ENCODE measurements around the gene PAQR5.

The PAQR5 gene

GRCh38 chr15:69390575-69390974 is 91.9 kb downstream of the PAQR5 start:
- no peak for DNase-seq (ENCODE audit: low read depth, low spot score)

- DNase-seq (ENCODE audit: low read depth, low spot score): no peak
Measured at GRCh38 chr15:69391046-69391757, 92.5 kb downstream of the PAQR5 start.

GRCh38 chr15:69392352-69392751 is 93.6 kb downstream of the PAQR5 start:
- DNase-seq (ENCODE audit: low read depth, low spot score): no peak

- no peak for DNase-seq (ENCODE audit: low read depth, low spot score)
Measured at GRCh38 chr15:69393831-69394491, 95.2 kb downstream of the PAQR5 start.

- DNase-seq (ENCODE audit: low read depth, low spot score): peak; percentile 93
Measured at GRCh38 chr15:69394556-69395282, 96.0 kb downstream of the PAQR5 start.

- no peak for DNase-seq (ENCODE audit: low read depth, low spot score)
Measured at GRCh38 chr15:69395460-69395859, 96.7 kb downstream of the PAQR5 start.

- DNase-seq (ENCODE audit: low read depth, low spot score): no peak
Measured at GRCh38 chr15:69395991-69396390, 97.3 kb downstream of the PAQR5 start.

- no peak for DNase-seq (ENCODE audit: low read depth, low spot score)
Measured at GRCh38 chr15:69398491-69398891, 99.8 kb downstream of the PAQR5 start.

GRCh38 chr15:69400850-69401249 is 102.1 kb downstream of the PAQR5 start:
- peak; percentile 17 for DNase-seq (ENCODE audit: low read depth, low spot score)

GRCh38 chr15:69402816-69403215 is 104.1 kb downstream of the PAQR5 start:
- no peak for DNase-seq (ENCODE audit: low read depth, low spot score)

- no peak for DNase-seq (ENCODE audit: low read depth, low spot score)
Measured at GRCh38 chr15:69403594-69403993, 104.9 kb downstream of the PAQR5 start.

GRCh38 chr15:69405110-69405509 is 106.4 kb downstream of the PAQR5 start:
- no peak for DNase-seq (ENCODE audit: low read depth, low spot score)

- DNase-seq (ENCODE audit: low read depth, low spot score): no peak
Measured at GRCh38 chr15:69407719-69408400, 109.1 kb downstream of the PAQR5 start.

GRCh38 chr15:69408841-69409240 is 110.1 kb downstream of the PAQR5 start:
- DNase-seq (ENCODE audit: low read depth, low spot score): no peak

GRCh38 chr15:69410248-69410874 is 111.6 kb downstream of the PAQR5 start:
- DNase-seq (ENCODE audit: low read depth, low spot score): no peak

- no peak for DNase-seq (ENCODE audit: low read depth, low spot score)
Measured at GRCh38 chr15:69412274-69412673, 113.6 kb downstream of the PAQR5 start.

- DNase-seq (ENCODE audit: low read depth, low spot score): no peak
Measured at GRCh38 chr15:69412701-69413100, 114.0 kb downstream of the PAQR5 start.

GRCh38 chr15:69413822-69414700 is 115.3 kb downstream of the PAQR5 start, which contains the start of gene KIF23:
Gene KIF23 (plus strand): TSS chr15:69414349. CDS start chr15:69414466, 117 bp downstream.
- DNase-seq (ENCODE audit: low read depth, low spot score): peak; percentile 96

- DNase-seq (ENCODE audit: low read depth, low spot score): peak; percentile 74
Measured at GRCh38 chr15:69414701-69415167, 116.0 kb downstream of the PAQR5 start.

- DNase-seq (ENCODE audit: low read depth, low spot score): no peak
Measured at GRCh38 chr15:69415381-69415780, 116.7 kb downstream of the PAQR5 start.
